NCI-H2227 (cell line): ENCODE results near the gene UBN1.

Source experiments
- DNase-seq: peaks from one replicate; lab custom pipeline; 2025; ENCODE audit not compliant: unreplicated experiment; lab: John Stamatoyannopoulos, UW

The UBN1 gene

GRCh38 chr16:4900036-4900435 is 52.8 kb downstream of the UBN1 start:
- no peak for DNase-seq

GRCh38 chr16:4900750-4901149 is 53.5 kb downstream of the UBN1 start:
- no peak for DNase-seq

GRCh38 chr16:4902038-4902437 is 54.8 kb downstream of the UBN1 start:
- no peak for DNase-seq

- no peak for DNase-seq
Observed at GRCh38 chr16:4904108-4904941, 57.0 kb downstream of the UBN1 start.

- no peak for DNase-seq
Observed at GRCh38 chr16:4904942-4905615, 57.8 kb downstream of the UBN1 start.

DNA sequence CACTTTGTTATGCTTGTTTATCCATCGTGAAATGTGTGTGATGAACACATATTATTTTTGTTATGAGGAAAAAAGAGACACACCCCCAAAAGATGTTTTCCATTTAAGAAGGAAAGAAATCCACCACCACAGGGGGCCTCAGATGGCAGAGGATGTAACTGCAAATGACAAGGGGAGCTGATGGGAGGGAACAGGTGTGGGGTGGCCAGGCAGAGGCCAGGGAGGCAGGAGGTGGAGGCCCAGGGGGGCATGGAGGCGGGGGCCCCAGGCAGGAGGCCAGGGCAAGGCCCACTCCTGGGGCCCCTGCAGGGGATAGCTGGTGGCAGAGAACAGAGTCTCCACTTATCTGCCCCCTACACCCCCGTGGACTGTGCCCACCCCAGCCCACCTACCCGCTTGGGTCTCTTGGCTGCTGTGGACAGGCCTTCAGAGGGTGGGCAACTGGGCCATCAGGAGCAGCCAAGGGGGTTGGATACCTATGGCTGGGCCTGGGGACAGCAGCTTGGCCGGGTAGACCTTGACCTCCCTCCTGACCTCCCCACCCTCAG is 61.6 kb downstream of the UBN1 start:
- no peak for DNase-seq

DNA sequence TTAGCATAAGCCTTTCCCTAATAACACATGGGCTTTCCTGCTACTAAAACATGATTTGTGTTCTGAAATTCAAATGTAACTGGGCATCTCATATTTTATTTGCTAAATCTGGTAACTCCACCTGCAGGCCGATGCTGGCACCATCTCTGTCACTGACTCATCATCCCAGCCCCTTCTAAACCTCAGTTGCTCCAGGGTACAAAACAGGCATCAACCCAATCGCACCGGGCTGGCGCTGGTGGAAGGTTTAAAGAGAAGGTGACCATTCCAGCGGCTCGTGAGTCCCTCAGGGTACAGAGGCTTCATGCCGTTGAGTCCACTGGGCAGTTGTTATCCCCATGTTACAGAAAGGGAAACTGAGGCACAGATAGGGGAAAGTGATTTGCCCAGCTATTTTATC is 62.5 kb downstream of the UBN1 start:
- no peak for DNase-seq

DNA sequence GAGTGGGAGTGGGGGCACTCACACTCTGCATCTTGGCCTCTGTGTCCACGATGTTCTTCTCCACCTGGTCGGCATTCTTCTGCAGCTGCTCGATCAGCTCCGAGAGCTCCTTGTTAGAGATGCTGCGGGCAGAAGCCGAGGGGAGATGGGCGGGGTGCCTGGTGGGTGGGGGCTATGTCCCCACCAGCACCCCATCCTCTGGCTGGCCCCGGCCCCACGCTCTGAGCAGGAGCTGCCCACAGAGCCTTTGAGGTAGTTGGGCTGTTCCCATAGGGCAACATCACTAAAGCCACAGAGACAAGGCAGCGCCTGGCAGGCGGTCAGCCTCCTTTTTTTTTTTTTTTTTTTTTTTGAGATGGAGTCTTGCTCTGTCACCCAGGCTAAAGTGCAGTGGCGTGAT is 63.5 kb downstream of the UBN1 start:
- no peak for DNase-seq

- no peak for DNase-seq
Observed at GRCh38 chr16:4911970-4912386, 64.7 kb downstream of the UBN1 start.

- DNase-seq, result peak; percentile 12
Observed at GRCh38 chr16:4913130-4913773, 66.0 kb downstream of the UBN1 start.

- DNase-seq, result no peak
Observed at GRCh38 chr16:4913774-4914525, 66.7 kb downstream of the UBN1 start.

- DNase-seq, result no peak
Observed at GRCh38 chr16:4914528-4915225, 67.4 kb downstream of the UBN1 start.

- DNase-seq, result no peak
Observed at GRCh38 chr16:4915226-4915761, 68.0 kb downstream of the UBN1 start.

DNA sequence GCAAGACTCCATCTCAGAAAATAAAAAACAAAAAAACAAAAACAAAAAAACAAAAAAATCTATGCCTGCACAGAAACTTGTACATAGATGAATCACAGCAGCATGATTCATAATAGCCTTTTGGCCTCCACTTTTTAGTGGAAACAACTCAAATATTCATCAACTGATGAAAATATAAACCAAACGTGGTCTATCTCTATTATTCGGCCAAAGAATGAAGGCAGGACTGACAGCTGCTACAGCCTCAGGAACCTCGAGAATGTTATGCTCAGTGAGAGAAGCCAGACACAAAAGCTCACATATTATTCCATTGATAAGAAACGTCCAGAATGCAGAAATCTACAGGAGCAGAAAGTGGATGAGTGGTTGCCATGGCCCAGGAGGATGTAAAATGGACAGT is 69.8 kb downstream of the UBN1 start:
- no peak for DNase-seq

- no peak for DNase-seq
Observed at GRCh38 chr16:4918781-4919251, 71.5 kb downstream of the UBN1 start.

- DNase-seq, result no peak
Observed at GRCh38 chr16:4920826-4921225, 73.5 kb downstream of the UBN1 start.

DNA sequence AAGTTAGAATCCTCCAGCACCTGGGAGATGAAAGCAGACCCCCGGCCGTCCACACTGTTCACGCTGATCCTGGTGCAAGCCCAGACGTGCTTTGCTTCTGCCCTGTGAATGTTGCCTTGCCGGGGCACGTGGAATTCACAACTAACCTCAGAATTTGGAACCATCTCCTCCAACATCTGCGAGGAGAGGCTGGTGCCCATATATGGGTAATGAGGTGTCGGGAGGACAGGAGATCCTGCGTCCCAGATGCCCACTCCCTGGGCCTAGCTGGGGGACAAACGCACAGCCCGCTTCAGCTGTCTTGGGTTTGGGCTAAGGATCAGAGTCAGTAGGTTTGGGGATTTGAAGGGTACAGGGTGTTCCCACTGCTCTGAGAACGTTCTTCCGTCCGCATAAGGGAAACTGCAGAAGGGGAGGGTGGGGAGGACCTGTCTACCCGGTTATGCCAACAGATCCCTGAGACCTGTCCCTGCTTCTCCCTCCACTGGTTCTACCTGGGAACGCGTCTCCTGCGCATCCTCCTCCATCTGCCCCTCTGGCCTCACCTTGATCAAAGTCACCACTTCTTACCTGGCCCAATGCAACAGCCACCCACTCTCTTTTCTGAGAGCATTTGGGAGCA is 75.6 kb downstream of the UBN1 start:
- no peak for DNase-seq

GRCh38 chr16:4923853-4924252 is 76.6 kb downstream of the UBN1 start:
- DNase-seq, result no peak

DNA sequence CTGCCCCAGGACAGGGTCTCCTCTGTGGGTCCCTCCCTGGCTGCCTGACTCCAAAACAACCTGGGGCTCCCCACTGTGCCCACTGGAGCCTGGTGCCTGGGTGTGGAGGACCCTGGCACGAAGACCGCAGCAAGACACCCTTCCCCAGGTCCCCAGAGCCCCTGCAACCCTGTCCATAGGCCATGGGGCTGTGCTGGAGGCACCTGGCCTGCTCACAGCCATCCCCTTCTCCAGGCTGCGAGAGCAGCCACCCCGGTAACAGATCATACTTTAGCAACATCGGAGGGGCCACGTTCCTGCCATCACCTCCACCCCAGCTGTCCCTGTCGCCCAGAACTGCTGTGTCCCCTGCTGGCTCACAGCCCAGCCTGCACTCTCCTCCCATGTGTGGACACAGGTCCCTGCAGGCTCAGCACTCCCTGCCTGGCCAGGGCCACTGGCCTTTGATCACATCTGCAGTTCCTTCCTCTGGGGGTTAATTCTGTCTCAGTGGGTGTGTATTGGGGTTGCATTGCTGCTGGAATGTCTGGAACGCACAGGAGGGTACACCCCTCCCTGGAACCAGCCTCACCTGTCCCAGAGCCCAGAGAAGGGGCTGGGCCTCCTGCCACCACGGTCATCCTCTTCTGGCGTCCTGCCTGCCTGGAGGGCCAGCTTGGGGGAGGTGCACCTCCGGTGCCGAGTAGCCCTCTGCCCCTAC is 77.5 kb downstream of the UBN1 start:
- DNase-seq, result no peak
